Activated CD8-positive, alpha-beta memory T cell treated with anti-CD3 and anti-CD28 coated beads for 48 hours (primary cell): Measurements from ENCODE around the gene ATE1.
"Not testable (repeated sequence)": the region's sequence is repeated elsewhere in the genome, so short reads cannot be mapped to it uniquely, and the experiment has no call there.

ENCODE experiments used
- DNase-seq, 3 experiments: peaks; one replicate each; pipeline ENCODE4 v3.0.0-alpha.2; 2020; ENCODE audit warnings: low read depth in 2 of 3, low spot score in 2 of 3

ATE1 gene

GRCh38 chr10:121927841-121928527, at the start of gene ATE1:
ATE1 (minus strand) TSS chr10:121928031; CDS start chr10:121927949, 82 bp downstream.
- peak; percentile 61 to 65 (median 62) for DNase-seq

- no peak for DNase-seq
Observed at GRCh38 chr10:121976607-121977006, 48.8 kb upstream of the ATE1 start.

DNA sequence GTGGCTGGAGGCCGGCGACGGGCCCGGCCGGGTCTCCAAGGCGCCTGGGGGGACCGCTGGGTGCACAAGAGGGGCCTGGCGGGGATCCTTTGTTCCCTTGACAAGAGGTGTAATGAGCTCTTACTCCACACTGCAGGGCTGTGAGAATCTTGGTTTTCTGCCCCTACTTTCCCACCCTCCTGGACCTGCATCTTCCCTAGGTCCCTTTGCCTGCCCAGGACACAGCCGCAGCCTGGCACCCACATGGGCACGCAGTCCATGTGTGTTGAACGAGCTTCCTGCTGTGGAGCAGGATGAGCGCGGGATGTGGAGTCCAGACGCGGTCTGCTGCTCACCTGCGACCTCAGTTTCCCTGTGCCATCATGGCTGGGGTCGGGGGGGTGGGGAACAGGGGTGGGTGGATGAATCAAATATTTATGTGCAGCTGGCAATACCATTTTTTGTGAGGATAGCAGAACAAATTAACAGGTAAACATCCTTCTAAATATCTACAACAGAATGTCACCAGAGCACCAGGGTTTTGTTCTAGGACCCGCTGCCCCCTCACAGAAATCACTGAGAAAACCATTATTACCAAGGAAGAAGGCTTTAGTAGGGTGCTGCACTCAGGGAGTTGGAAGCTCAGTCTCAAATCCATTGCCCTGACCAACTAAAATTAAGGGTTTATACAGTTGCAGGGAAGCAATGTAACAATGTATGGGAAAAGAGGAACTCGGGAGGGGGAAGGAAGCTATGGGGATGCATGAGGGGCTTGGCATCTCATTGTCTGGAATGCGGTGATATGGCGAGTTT, 47.7 kb upstream of the ATE1 start:
- no peak for DNase-seq

GRCh38 chr10:121974535-121975294, 46.9 kb upstream of the ATE1 start, which contains the start of gene NSMCE4A:
NSMCE4A (minus strand) TSS chr10:121975217; CDS start chr10:121975165, 52 bp downstream.
- peak; percentile 42 to 70 (median 61) for DNase-seq

- peak in 1 of 3 experiments; percentile 4 for DNase-seq
Observed at GRCh38 chr10:121974019-121974534, 46.2 kb upstream of the ATE1 start.

DNA sequence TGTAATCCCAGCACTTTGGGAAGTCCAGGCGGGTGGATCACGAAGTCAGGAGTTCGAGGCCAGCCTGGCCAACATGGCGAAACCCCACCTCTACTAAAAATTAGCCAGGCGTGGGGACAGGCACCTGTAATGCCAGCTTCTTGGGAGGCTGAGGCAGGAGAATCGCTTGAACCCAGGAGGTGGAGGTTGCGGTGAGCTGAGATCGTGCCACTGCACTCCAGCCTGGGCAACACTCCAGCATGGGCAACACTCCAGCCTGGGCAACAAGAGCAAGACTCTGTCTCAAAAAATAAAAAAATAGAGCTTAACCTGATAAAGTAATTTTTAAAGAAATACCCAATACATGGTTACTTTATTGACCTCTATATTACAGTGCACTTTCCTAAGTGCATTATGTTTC, 41.3 kb upstream of the ATE1 start:
- DNase-seq = not testable (repeated sequence)

- DNase-seq = no peak
Observed at GRCh38 chr10:121965996-121966395, 38.2 kb upstream of the ATE1 start.

GRCh38 chr10:121961456-121961855, 33.6 kb upstream of the ATE1 start:
- no peak for DNase-seq

DNA sequence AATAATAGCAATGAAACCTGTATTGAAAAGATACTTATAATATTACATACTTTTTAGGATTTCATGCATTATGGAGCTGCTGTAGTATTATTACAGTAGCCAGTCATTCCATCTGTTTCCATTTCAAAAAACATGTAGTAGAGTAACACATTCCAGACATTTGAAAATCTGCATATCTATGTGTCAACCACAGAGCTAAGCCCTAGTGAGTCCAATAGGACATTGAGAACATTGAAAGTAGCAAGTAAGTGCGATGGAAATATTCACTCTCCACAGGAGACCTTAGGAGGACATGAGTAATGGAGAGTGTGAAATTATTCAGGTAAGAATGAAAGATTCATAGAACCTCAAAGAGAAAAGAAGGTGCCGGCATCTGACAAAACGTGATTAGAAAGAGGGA, 31.8 kb upstream of the ATE1 start:
- DNase-seq = no peak

DNA sequence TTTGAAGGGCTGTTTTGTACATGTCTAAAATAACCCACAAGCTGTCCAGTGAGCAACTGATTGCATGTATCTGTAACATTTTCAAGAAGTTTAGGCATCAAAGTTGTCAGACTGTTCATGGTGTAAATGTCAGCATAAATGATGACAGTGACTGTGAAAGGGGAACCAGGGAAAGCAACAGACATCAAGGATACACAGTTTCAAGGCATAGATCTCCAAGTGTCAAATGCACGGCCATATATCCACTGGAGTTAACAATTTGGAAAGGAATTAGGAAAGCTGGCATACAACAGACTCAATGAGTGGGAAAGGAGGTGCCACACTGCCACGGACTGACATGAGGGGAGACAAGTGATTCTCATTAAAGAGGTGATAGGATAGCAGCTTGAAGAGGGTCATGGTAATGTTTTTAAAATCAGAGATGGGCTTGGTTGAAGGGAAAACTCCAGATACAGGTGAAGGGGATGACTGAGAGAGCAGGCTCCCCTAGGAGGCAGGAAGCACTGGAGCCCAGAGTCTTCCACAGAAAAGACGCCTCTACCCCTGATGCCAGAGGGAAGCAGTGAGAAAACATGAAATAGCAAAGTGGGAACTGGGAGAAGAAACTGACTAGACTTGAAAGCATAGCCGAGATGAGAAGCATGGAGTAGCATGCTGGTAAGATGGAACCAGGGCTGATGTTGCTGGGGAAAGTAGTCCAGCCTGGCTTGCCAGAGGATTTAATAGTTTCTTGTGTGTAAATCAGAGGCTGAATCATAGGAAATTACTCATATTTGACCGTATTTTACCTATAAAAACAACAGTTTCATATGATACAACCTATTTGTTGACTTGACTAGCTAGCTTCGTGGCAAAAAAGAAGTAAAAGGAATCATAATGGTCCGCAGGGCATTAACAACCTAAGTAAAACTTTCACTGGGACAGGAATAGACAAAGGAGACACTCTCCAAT, 28.6 kb upstream of the ATE1 start:
- DNase-seq = no peak

DNA sequence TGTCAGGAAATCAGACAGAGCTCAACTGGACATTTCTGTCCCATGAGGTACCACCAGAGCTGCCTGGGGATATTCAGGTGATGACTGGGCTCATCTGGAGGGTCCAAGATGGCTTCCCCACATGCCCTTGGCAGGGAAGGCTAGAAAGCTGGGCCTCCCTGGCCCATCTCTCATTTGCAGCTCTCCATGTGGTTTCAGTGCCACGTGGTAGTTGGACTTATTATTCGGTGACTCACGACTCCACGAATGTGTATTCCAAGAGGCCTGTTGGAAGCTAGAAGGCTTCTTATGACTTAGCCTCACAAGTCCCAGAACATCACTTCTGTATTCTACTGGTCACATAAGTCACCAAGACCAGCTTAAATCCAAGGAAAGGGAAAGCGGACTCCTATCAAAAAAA, 24.4 kb upstream of the ATE1 start:
- no peak for DNase-seq

- no peak for DNase-seq
Observed at GRCh38 chr10:121949451-121949850, 21.6 kb upstream of the ATE1 start.

DNA sequence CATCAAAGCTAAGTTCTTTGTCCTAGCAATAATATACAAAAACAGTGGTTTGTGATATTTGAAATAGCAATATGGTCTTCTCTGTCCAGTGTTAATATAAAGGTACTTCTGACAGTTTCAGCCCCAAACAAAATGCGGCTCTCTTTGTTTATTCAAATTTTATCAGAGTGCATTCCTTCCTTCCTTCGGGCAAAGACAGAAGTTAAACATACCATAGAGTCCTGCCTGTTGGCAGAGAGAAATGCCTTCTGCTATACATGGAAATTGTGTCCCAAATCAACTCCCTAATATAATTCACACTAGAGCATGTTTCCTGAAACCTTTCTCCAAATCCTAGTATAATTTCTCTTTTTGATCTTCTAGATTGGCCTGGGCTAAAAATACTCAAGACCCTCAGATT, 21.2 kb upstream of the ATE1 start:
- no peak for DNase-seq

- no peak for DNase-seq
Observed at GRCh38 chr10:121947343-121948330, 19.8 kb upstream of the ATE1 start.

DNA sequence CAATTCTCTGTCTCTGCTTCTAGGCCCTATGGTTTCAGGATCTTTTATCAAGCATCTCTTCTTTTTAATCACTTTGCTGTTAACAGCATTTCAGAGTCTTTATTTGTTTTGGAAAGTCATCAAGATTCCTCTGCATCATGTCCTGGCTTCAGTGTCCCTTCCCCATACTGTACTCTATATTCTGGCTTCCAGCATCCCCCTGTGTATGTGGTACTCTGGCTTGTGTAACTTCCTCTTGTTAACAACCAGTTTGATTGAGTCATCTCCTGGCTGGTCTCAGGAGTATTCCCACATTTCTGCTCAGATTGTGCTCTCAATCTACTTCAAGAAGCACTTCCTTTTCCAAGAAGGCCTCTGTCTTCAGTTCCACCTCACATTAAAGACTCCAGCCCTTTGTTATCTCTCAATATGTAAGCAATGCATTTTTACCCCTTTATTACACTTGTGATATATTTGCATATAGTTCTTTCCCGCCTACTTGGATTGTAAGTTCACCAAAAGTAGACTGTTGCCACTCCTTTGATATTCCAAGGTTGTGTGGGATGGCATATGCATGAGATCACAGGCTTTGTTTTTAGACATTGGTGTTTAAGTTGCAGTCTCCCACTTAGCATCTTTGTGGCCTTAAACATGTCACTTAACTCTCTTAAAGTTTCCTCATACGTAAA, 15.1 kb upstream of the ATE1 start:
- no peak for DNase-seq

DNA sequence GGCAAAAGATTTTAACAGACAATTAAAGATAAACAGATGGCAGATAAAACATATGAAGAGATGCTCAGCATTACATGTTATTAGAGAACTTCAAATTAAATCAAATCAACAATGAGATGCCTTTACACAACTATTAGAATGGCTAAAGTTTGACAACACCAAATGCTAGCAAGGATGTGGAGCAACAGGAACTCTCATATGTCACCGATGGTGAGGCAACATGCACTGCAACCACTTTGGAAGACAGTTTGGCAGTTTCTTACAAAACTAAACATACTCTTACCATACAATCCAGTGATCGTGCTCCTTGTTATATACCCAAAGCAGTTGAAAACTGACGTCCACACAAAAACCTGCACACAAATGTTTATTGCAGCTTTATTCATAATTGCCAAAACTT, 13.7 kb upstream of the ATE1 start:
- no peak for DNase-seq

GRCh38 chr10:121936295-121936694, 8.5 kb upstream of the ATE1 start:
- DNase-seq = no peak

- DNase-seq = no peak
Observed at GRCh38 chr10:121935702-121936101, 7.9 kb upstream of the ATE1 start.
